IMR-90 (cell line): ENCODE results near the gene DUS2.

Experiments
- BHLHE40 ChIP-seq: fragments of 150-350 bp; IDR thresholded peaks from 2 replicates; pipeline ENCODE4 v1.6.1; 2016; ENCODE audit warnings: mild to moderate bottlenecking, low read depth, low read length
- CEBPB ChIP-seq: IDR thresholded peaks from 2 replicates; pipeline ENCODE4 v1.6.1; 2012; ENCODE audit warnings: low read depth, low read length, improper control_type of control experiment
- CTCF ChIP-seq: conservative IDR thresholded peaks from 2 replicates; pipeline ENCODE4 v1.5.1; 2012; ENCODE audit warnings: mild to moderate bottlenecking, low read depth, low read length, improper control_type of control experiment
- MAZ ChIP-seq: IDR thresholded peaks from 2 replicates; pipeline ENCODE4 v1.6.1; 2012; ENCODE audit warnings: low read depth, mild to moderate bottlenecking, low read length, improper control_type of control experiment, moderate library complexity, borderline replicate concordance
- POLR2A ChIP-seq: IDR thresholded peaks from 2 replicates; pipeline ENCODE4 v1.6.1; 2012; ENCODE audit warnings: mild to moderate bottlenecking, low read depth, low read length
- RAD21 ChIP-seq: IDR thresholded peaks from 2 replicates; pipeline ENCODE4 v1.6.1; 2012; ENCODE audit warnings: low read length, improper control_type of control experiment
- RCOR1 ChIP-seq: IDR thresholded peaks from 2 replicates; pipeline ENCODE4 v1.6.1; 2012; ENCODE audit warnings: mild to moderate bottlenecking, low read length, improper control_type of control experiment; ENCODE audit not compliant: insufficient replicate concordance
- RFX5 ChIP-seq: IDR thresholded peaks from 2 replicates; pipeline ENCODE4 v1.8.0; 2012; ENCODE audit warnings: low read depth, mild to moderate bottlenecking, low read length, moderate library complexity

- TF ChIP-seq CTCF (no peak), POLR2A (no peak), RFX5 (no peak), RCOR1 (no peak), CEBPB (no peak), MAZ (no peak), RAD21 (no peak), BHLHE40 (no peak)
These were observed 781 bp upstream of the DUS2 start for GRCh38 chr16:68022278-68022727.
